Measurements from ENCODE around the gene ITPKC. TPM values are rescaled to one million over a fixed set of nuclear protein-coding genes. Genes with fewer than 3 reads are reported as not detected.

Gene ITPKC
- 3.3 TPM for polyA plus RNA-seq (2012; ENCODE audit: missing spikeins)

DNA sequence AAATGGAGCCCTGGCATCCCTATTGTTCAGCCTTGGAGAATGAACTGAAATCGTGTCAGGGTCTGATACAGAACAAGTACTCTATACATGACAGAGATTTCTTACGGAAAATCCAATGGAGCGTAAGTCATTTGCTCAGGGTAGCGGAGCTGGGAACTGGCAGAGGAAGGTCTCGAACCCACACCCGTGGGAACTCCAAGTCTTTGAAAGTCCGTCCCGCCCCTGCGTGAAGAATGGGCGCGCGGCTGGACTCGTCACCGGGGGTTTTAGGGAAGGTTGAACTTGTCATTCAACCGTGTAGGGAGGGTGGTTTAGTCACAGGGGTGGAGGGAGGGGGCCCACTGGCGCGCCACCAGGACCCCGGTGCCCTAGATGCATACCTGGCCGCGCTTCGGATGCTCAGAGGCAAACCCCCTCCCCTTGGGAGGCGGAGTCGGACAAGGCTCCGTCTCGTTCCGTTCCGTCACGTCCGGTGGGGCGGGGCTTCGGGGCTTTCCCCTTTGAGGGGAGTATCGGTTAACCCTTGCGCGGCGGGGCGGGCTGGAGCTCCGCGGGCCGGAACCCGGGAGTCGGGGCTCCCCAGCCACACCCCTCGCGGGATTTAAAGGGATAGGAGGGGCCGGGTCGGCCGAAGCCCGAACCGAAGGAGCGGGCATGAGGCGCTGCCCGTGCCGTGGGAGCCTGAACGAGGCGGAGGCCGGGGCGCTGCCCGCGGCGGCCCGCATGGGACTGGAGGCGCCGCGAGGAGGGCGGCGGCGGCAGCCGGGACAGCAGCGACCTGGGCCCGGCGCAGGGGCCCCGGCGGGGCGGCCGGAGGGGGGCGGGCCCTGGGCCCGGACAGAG is at the start of gene ITPKC, which contains the start of gene COQ8B:
TSS of gene ITPKC (plus strand) at position 631 of the 843 bp plus-strand sequence. CDS start at position 655, 24 bp downstream.
TSS of gene COQ8B (minus strand) at position 405 of the 843 bp plus-strand sequence. CDS start 2,254 bp downstream, outside the sequence.
- TF ChIP-seq POLR2A (IDR thresholded peaks at IDR 0.05; ENCODE audit: low read depth, low read length) = peak; percentile 29; the same call in 1 of the 2 replicates
- TF ChIP-seq POLR2AphosphoS5 (IDR thresholded peaks at IDR 0.05; ENCODE audit: low read depth, low read length) = no peak
- FAIRE-seq = peak; percentile 88
- peak; percentile 94 for DNase-seq (ENCODE audit: insufficient read length)

- FAIRE-seq (no peak), DNase-seq (ENCODE audit: insufficient read length) (no peak)
- TF ChIP-seq TAF1 (IDR thresholded peaks at IDR 0.05; ENCODE audit: borderline replicate concordance, low read depth, low read length) (no peak), POLR2A (IDR thresholded peaks at IDR 0.05; ENCODE audit: low read depth, low read length) (no peak), POLR2AphosphoS5 (IDR thresholded peaks at IDR 0.05; ENCODE audit: low read depth, low read length) (no peak)
Observed at GRCh38 chr19:40667602-40668001, 49.3 kb upstream of the ITPKC start.

DNA sequence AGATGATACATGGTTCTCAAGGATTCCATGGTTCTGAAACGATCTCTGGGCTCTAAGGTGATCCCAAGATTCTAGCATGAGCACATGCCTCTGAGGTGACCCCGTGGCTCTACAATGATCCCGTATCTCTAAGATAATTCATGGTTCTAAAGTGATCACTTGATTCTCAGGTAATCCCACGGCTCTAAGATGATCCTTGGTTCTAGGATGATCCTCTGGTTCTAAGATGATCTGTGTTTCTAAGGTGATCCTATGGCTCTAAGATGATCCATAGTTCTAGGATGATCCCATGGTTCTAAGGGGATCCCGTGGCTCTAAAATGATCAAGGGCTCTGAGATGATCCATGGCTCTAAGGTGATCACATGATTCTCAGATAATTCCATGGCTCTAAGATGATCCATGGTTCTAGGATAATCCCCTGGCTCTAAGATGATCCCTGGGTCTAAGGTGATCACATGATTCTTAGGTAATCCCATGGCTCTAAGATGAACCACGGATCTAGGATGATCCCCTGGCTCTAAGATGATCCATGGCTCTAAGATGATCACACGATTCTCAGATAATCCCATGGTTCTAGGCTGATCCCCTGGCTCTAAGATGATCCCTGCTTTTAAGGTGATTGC is 47.8 kb upstream of the ITPKC start:
- FAIRE-seq (no peak), DNase-seq (ENCODE audit: insufficient read length) (no peak)

GRCh38 chr19:40671404-40671803 is 45.5 kb upstream of the ITPKC start:
- FAIRE-seq = no peak
- no peak for TF ChIP-seq POLR2A (IDR thresholded peaks at IDR 0.05; ENCODE audit: low read depth, low read length)
- no peak for DNase-seq (ENCODE audit: insufficient read length)

More for the DNA sequence above, 47.8 kb upstream of the ITPKC start:
- TF ChIP-seq POLR2A (IDR thresholded peaks at IDR 0.05; ENCODE audit: low read depth, low read length) = no peak
- TF ChIP-seq TAF1 (IDR thresholded peaks at IDR 0.05; ENCODE audit: borderline replicate concordance, low read depth, low read length) = no peak
- TF ChIP-seq POLR2AphosphoS5 (IDR thresholded peaks at IDR 0.05; ENCODE audit: low read depth, low read length) = no peak

- FAIRE-seq = no peak
Observed at GRCh38 chr19:40672038-40672437, 44.9 kb upstream of the ITPKC start.

DNA sequence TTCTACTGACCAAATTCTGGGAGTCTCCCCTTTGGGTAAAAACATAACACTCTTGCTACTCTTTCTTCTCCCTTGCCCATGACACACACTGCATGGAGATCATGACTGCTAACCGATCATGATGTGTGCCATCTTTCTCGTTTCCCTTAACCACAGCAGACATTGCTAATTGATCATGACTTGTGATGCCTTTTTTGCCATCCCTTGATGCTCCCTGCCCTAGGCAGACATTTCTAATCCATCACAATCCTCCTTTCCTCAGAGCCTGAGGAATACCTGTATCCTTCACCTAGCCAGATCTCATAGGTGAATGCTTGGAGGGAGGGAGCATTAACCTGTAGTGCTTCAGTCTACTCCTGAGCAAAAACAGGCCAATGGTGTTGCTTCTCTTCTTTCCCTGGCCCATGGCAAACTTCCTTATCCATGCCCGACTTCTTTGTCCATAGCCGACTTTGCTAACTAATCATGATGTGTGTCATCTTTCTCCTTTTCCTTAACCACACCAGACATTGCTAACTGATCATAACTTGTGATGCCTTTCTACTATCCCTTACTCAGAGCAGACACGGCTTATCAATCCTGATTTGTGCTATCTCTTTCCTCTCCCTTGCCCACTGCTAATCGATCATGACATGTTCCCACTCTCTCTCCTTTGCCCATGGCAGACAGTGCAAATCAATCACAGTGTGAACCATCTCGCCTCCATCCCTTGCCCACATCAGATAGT is 44.2 kb upstream of the ITPKC start:
- no peak for FAIRE-seq
- no peak for TF ChIP-seq POLR2AphosphoS5 (IDR thresholded peaks at IDR 0.05; ENCODE audit: low read depth, low read length)
- no peak for DNase-seq (ENCODE audit: insufficient read length)

More at GRCh38 chr19:40672038-40672437, 44.9 kb upstream of the ITPKC start:
- no peak for TF ChIP-seq POLR2AphosphoS5 (IDR thresholded peaks at IDR 0.05; ENCODE audit: low read depth, low read length)
- no peak for TF ChIP-seq POLR2A (IDR thresholded peaks at IDR 0.05; ENCODE audit: low read depth, low read length)
- no peak for TF ChIP-seq TAF1 (IDR thresholded peaks at IDR 0.05; ENCODE audit: borderline replicate concordance, low read depth, low read length)
- DNase-seq (ENCODE audit: insufficient read length) = no peak

- FAIRE-seq (no peak), DNase-seq (ENCODE audit: insufficient read length) (no peak)
- TF ChIP-seq POLR2A (IDR thresholded peaks at IDR 0.05; ENCODE audit: low read depth, low read length) = no peak
Observed at GRCh38 chr19:40673397-40673796, 43.5 kb upstream of the ITPKC start.

- DNase-seq (ENCODE audit: insufficient read length) (no peak), FAIRE-seq (no peak)
- TF ChIP-seq POLR2AphosphoS5 (IDR thresholded peaks at IDR 0.05; ENCODE audit: low read depth, low read length) = no peak
- no peak for TF ChIP-seq POLR2A (IDR thresholded peaks at IDR 0.05; ENCODE audit: low read depth, low read length)
- no peak for TF ChIP-seq TAF1 (IDR thresholded peaks at IDR 0.05; ENCODE audit: borderline replicate concordance, low read depth, low read length)
Observed at GRCh38 chr19:40674291-40674690, 42.6 kb upstream of the ITPKC start.

GRCh38 chr19:40677156-40677555 is 39.8 kb upstream of the ITPKC start:
- FAIRE-seq = no peak
- TF ChIP-seq POLR2A (IDR thresholded peaks at IDR 0.05; ENCODE audit: low read depth, low read length) (no peak), TAF1 (IDR thresholded peaks at IDR 0.05; ENCODE audit: borderline replicate concordance, low read depth, low read length) (no peak), POLR2AphosphoS5 (IDR thresholded peaks at IDR 0.05; ENCODE audit: low read depth, low read length) (no peak)
- no peak for DNase-seq (ENCODE audit: insufficient read length)

DNA sequence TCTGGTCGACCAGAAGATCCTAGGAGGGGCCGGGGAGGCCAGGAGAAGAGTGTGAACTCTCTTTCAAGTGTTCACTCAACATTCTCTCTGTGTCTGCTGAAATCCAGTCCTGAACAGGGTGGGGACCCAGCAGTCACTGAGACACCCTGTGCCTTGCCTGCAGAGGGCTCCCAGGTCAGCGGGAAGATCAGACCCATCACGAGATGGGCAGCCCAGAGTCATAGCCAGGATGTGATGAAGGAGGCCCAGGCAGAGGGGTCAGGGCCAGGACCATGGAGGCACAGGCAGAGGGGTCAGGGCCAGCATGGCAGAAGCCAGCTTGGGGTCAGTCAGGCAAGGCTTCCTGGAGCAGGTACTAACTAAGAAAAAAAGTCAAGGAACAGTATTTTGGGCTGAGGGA is 35.9 kb upstream of the ITPKC start:
- no peak for FAIRE-seq
- no peak for TF ChIP-seq TAF1 (IDR thresholded peaks at IDR 0.05; ENCODE audit: borderline replicate concordance, low read depth, low read length)
- no peak for TF ChIP-seq POLR2A (IDR thresholded peaks at IDR 0.05; ENCODE audit: low read depth, low read length)
- TF ChIP-seq POLR2AphosphoS5 (IDR thresholded peaks at IDR 0.05; ENCODE audit: low read depth, low read length) = no peak

GRCh38 chr19:40682431-40682964 is 34.4 kb upstream of the ITPKC start:
- no peak for TF ChIP-seq TAF1 (IDR thresholded peaks at IDR 0.05; ENCODE audit: borderline replicate concordance, low read depth, low read length)
- TF ChIP-seq POLR2A (IDR thresholded peaks at IDR 0.05; ENCODE audit: low read depth, low read length) = no peak
- DNase-seq (ENCODE audit: insufficient read length) (no peak), FAIRE-seq (no peak)

More for the DNA sequence above, 35.9 kb upstream of the ITPKC start:
- DNase-seq (ENCODE audit: insufficient read length) = no peak

Measured in GM12892 (cell line).